GM21423 (cell line): ENCODE measurements around the gene C1orf94.
"Not testable (repeated sequence)": the region's sequence is repeated elsewhere in the genome, so short reads cannot be mapped to it uniquely, and the experiment has no call there.

Source experiments
- ATAC-seq: cut with Tn5 transposase; IDR thresholded peaks from one replicate; pipeline ENCODE4 v1.9.1; 2021; ENCODE audit warnings: mild to moderate bottlenecking, moderate library complexity; ENCODE audit not compliant: unreplicated experiment

The C1orf94 gene

DNA sequence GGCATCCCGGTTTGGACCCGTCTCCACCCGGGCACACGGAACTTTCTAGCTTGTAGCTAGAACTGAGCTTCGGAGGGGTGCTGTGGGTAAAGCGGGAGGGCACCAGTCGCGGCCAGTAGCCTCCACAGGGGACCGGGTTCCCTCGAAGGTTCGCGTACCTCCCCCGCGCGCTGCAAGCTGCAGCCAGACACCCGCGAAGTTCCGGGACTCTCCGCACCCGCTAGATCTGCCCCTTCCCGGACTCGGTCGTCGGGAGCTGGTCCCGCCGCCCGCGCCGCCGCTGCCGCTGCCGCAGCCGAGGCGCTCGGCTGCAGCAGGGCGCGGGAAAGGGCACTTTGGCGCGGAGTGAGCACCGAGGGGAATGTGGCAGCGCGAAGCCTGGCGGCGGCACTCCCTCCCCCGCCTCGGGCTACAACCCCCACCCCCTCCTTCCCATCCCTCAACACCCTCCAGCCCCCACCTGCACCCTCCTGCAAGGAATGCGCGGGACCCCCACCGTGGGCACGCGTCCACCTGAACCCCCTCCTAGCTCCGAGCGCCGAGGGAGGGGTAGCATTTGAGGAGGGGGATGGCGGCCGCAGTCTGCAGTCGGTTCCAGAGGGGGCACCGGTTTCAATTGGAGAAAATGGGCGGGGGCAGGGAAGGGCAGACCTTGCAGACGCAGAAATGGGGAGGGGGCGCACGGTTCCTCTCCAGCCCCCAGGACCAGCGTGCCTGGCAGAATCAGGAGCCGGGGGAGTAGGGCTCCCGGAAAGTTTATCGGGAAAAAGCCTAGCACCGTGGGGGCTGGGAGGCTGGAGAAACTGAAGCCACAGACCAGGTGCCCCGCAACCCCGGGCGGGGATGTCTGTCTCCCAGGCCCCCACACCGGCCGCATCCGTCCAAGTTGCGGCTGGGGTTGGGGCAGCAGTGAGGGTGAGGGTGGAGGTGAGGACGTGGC is 12.6 kb upstream of the C1orf94 start:
- ATAC-seq = no peak

DNA sequence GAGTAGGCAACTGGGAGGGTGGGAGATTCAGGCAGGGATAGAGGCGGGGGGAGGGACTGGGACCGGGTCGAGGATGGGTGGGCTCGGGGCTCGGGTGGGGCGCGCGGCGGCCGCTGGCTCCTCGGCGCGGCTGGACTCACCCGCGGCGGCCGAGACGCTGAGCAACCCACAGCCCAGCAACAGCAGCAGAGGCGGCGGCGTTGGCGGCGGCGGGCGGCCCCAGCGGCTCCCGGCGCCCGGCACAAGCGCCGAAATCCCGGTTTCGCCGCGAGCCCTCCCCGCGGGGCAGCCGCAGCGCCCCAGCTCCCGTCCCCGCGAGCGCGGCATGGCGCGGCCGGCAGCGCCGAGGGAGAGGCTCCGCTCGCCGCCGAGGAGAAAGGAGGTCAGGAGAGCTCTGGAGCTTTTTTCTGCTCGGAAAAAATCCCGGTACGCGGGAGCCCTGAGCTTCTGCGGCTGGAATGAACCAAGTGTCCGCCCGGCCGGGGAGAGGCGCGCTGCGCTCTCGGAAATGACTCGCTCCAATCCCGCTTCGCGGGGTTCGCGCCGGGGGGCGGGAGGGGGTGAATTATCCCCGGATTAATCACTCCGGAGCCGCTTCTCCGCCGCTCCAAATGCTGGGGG is 11.8 kb upstream of the C1orf94 start, which contains the start of gene CSMD2:
Gene CSMD2, minus strand, starts transcription at position 460 of the 621 bp plus-strand sequence. Its CDS starts 133 bp downstream, at position 327.
- ATAC-seq = no peak

DNA sequence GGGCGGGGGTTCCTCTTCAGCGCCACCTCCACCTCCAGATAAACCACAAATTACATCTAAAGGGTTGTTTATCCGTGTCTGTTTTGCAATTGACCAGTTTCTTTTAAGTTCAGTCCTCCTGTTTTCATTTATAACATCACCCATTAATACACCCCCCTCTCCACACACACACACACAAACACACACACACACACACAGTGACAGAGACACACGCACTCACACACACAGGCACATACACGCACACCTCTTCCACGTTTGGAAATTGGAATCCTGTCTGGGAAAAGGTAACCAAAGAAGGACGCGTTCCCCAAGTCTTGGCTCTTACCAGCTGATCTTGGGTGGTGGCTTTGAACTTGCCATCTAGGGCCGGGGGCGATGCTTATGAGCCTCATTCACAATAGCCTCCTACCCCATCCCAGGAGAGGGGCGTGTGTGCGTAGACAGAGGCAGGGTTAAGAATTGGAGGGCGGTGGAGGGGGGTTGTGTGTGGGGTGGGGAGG is 11.2 kb upstream of the C1orf94 start:
- ATAC-seq = no peak

DNA sequence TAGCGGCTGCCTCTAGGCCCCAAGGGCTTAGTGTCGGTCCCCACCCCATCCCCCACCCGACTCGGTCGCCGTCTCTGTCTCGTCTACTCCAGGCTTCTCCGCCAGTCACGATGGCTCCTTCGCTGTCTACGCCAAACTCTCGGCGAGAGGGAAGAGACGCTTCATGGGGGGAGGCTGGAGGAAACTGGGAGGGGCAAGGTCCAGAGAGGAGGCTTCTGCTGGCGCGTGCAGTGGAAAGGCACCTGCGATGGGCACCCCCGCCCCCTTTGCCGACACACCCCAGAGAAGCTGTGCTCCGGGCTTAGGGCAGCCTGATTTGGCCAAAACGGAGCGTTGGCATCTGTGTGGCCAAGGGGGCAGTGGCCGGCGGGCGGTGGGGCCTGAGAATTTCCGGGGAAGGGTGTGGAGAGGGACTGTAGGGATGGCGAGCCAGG is 10.5 kb upstream of the C1orf94 start:
- no peak for ATAC-seq

DNA sequence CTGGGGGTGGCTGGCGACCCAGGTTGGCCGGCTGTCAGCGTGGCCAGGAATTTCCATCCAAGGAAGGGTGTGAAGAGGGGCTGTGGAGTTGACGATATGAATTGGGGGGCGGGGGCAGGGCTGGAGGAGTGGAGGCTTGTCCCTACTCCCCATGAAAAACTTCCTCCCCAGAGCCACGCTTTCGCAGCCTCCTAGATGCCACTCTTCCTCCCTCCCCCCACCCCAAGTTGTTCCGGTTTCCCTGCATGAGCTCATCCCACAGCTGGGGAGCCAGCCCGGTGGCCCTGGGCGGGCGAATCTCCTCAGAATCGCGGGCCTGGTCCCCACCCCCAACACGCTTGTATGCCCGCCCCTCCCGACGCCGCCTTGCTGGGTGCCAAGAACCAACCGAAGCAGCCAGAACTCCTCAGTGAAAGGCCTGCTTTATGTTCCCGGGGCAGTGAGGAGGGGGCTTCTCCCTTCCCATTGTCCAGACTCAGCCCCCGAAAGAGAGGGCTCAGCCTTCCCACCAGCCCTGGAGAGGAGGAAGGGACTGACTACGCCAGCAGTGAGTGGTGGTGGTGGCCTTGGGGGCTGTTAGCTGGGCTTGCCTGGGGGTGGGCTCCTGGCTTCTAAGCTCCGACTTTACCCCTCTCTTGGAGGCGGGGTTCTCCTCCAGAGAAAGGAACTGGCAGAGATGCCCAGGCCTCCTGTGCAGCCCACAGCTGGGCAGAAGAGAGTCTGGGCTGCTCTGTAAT is 9.9 kb upstream of the C1orf94 start:
- no peak for ATAC-seq

DNA sequence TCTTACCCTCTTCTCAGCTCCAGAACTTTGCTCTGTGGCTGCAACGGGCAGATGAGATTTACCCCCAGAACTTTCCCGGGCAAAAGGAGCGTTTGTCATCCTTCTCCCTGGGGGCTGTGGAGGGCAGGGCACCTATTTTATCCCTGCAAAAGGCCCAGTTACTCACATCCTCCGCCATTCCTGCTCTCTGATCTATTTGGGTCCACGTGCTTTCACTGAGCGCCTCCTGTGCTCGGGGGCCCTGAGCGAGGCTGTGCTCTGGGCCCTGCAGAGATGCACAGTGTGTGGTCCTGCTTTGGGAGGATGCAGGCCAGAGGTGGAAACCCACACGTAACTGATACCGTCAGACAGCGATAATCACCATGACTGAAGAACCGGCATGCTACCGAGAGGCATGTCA is 9.3 kb upstream of the C1orf94 start:
- no peak for ATAC-seq

DNA sequence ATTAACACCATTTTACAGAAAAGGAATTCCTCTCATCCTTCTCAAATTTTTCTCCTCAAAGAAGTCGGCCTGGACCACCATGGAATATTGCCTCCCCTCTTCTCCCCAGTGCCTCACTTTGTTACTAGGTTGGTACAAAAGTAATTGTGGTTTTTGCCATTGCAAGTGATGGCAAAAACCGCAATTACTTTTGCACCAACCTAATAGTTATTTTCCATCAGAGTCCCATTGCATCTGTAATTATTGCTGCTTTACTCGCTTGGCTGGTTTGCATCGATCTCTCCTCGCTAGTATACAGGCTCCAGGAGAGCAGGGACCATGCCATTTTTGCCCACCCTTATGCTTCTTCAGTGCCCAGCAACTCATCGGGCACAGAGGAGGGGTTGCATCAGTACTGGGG is 963 bp upstream of the C1orf94 start:
- no peak for ATAC-seq

DNA sequence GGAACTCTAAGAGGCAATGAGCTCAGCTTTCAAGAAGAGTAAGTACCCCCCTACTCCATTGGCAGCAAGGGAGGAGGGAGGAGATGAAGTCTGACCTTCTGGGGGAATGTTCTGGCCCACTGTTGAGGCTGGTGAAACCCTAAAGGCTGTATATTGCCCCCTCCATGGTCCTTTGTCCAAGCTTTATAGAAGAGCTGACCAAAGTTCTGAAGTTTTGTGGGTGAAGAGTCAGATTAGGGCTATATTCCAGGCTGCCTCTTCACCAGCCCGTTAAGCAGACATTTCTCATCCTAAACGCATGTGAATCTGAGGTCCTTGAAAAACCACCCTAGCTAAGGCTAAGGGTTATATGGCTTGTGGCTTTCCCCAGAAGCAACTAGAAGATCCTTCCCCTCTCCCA is 1.4 kb downstream of the C1orf94 start:
- ATAC-seq = no peak

DNA sequence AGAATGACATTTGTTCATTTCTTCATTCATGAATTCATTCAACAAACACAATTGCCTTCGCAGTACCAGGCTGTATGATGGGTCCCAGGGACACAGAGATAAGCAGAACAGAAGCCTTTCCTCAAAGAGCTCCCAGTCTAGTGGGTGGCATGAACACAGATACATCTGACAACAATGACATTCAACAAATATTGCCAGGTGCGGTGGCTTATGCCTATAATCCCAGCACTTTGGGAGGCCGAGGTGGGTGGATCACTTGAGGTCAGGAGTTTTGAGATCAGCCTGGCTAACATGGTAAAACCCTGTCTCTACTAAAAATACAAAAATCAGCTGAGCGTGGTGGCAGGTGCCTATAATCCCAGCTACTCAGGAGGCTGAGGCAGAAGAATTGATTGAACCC is 6.7 kb downstream of the C1orf94 start:
- not testable (repeated sequence) for ATAC-seq

DNA sequence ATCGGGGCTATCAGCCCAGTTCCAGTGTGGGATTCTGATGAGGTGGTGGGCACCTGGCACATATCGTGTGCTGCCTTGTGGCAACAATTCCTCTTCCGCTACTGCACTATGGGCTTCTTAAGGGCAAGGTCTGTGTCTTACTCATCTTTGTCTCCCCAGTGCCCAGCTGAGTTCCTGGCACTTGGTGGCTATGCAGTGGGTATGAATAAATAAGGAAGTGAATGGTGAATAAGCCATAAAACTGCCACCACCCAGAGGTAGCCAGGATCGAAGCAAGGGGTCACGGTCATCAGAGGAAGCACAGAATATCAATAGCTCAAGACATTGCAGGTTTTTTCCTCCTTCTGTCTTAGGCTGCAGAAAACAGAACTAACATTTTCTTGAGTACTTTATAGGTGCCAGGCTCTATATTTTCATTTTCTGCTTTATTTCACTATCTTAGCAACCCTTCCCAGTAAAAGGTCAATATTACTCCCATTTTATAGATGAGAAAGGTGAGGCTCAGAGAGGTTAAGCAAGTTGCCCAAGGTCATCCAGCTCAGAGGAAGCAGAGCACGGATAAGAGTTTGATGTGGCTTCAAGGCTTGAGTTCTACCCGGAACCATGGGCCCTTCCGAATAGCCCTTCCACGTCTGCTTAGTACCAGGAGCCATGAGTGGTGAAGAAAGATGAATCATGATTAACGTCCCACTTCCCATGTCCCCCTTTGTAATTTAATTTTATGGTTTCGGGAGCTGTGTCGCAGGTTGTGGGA is 10.2 kb downstream of the C1orf94 start:
- no peak for ATAC-seq

DNA sequence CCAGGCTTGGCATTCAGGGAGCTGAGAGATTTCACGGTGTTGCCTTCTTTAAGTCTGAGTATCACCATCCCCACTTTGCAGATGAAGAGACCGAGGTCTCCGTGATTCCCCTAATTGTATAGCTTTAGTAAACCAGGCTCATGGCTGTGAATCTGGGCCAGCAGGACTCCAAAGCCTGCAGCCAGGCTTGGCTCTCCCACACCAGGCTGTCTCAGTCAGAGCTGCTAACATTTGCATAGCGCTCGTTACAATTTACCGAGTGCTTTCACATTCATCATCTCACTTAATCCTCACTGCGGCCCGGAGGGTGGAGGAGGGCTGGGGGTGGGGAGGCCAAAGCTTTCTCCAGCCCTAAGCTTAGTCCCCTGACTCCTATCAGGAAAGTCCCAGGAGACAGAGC is 11.7 kb downstream of the C1orf94 start:
- no peak for ATAC-seq

DNA sequence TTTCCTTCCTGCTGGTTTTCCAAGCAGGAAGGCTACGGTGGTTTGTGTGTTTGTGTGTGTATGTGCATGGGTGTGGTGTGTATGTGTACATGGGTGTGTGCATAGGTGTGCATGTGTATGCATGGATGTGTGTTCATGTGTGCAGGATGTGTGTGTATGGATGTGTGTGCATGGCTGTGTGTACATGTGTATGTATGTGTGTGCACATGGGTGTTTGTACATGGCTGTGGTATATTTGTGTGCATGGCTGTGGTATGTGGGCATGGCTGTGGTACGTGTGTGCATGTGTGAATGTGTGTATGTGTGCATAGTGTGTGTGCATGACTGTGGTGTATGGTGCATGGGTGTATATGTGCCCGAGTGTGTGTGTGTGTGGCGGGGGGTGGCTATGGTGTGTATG is 12.3 kb downstream of the C1orf94 start:
- no peak for ATAC-seq

DNA sequence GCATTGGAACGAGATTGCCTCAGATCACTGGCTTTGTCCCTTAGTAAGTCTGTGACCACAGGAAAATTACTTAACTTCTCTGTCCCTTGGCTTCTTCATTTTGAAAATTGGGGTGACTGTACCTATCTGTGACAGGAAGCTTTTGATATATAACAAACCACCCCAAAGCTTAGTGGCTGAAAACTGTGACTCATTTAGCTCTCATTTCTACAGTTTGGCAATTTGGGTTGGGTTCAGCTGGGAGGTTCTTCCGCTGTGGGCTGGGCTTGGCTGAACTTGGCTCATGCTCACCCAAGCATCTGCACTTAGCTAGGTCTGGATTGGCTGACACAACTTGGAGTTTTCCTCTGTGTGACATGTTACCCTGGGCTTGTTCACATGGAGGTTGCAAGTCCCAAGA is 14.0 kb downstream of the C1orf94 start:
- no peak for ATAC-seq

DNA sequence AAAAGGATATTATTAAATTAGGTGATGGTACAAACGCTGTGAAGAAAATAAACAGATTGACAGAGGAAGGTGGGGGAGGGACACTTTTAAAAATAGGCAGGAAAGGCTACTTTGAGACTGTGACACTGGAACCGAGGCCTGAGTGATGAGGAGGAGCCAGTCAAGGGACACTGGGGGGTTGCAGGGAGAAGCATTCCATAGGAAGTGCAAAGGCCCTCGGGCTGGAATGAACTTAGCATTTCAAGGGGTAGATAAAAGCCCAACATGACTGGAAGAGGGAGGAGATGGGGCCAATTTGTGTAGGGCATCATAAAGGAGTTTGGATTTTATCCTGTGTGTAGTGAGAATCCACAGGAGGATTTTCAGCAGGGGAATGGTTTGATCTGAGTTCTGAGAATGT is 15.9 kb downstream of the C1orf94 start:
- ATAC-seq = no peak

DNA sequence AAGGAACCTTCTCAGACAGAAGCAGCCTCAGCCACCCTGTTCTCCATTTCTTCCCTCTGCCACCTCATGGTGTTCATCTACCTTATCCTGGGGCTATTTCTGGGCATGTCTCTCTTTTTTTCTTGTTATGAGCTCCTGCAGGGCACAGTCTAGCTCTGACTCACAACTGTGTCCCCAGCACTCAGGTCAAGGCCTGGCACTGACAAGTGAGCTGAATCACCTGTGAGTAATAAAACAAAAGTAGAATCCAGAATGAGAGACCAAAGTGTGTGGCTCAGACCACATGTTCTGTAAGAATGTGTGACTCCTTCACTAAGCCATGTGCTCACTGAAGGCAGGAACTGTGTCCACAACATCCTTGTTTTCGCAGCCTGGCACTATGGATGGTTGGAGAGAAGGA is 23.2 kb downstream of the C1orf94 start:
- ATAC-seq = no peak

DNA sequence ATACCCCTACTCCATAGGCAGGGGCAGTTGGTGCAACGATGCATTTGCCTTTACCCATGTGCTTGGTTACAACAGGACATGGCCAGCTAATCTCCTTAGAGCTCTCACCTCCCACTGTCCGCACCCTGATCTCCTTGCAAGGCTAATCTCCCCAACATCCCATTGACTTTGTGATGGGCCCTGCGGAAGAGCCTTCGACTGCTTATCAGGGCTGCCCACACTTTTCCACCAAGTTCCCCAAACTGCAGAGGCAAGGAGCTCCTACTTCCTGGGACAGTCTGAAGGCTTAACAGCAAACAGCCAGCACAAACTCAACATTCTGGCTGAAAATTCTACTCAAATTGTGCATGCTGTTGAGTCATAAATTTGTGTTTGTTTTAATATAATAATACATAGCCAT is 36.0 kb downstream of the C1orf94 start:
- no peak for ATAC-seq

DNA sequence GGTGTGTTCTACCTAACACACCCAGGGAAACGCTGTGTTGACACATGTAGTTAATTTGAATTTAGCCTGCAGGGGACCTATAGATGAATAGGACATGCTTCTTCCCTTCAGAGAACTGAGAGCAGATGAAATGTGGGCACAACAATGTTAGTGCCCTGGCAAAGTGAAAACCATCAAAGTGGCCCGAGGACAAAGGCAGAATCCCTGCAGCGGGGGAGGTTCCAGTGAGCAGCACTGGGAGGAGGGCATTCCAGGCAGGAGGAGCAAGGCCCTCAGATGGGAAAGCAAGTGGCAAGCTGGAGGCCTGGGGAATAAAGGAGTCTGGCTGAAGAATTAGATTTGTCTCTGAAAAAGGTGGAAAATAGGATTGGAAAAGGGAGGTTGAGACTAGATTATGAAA is 37.2 kb downstream of the C1orf94 start:
- no peak for ATAC-seq

DNA sequence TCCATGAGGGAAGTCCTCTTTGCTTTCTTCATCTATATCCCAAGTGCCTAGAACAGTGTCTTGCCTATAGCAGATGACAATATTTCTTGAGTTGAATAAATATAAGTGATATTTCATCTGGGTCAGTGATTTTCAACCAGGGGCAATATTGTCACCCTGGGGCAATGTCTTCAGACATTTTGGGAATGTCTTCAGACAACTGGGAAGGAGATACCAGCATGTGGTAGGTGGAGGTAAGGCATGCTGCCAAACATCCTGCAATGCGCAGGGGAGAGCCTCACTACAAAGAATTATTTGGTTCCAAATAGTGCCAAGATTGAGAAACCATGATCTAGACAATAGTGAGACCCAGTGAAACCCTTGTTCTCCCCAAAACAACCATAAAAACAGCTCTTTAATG is 54.7 kb downstream of the C1orf94 start:
- no peak for ATAC-seq

DNA sequence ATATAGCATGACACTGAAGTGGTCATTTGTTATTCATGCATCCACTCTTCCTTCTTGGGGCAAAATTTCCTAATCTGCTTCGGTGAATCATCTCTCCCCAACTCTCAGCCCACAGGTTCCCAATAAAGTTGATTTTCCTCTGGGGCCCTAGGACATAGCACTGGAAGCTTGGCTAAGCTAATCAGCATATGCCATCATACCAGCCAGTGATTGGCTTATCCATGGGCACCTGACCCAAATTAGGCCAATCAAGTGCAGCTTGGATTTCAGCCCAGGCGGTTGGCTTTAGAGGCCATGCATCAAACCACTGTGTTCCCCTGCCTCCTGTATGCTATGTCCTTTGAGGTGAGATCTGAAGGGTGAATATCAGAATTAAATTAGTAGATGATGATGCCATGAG is 58.9 kb downstream of the C1orf94 start:
- ATAC-seq = no peak

DNA sequence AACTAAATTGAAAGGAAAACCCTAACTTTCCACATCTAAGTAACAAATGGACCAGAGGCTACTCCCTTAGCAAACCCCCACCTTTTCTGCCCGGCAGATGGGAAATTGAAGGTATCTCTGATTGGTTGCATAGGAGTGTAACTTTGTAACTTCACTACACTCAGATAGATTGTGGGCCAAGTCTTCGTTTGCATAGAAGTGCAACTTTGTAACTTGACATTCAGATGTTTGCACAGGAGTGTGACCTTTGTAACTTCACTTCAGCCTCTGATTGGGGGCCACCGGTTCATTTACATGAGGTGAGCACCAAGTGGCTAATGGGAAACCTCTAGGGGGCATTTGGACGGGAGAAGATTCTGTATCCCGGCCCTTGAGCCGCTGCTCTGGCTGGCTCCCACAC is 59.4 kb downstream of the C1orf94 start:
- ATAC-seq = no peak
